Psoas muscle (tissue), 8 donors: ENCODE measurements around the gene COX20. TPM values are rescaled to one million over a fixed set of nuclear protein-coding genes. Genes with fewer than 3 reads are reported as not detected.

ENCODE experiments used
- ATAC-seq, 4 donors: fragments of 200-7000 bp; cut with Tn5 transposase; one replicate each; pipeline ENCODE4 v1.9.1; 2020; ENCODE audit warnings: moderate library complexity in 3 of 4, mild to moderate bottlenecking in 2 of 4
- DNase-seq, 2 donors: peaks; one replicate each; pipeline ENCODE4 v3.0.0-alpha.2; 2020
- H3K27ac ChIP-seq: fragments of 200-600 bp; one replicate; pipeline ENCODE4 v1.8.0; 2022
- H3K27me3 ChIP-seq, 3 donors: fragments of 200-600 bp in 1 of 3; one replicate each; pipeline versions ENCODE4 v1.6.1 to v1.8.0; 2013 to 2022; ENCODE audit warnings: low read length in 2 of 3, mild to moderate bottlenecking in 2 of 3, moderate library complexity in 1 of 3; ENCODE audit not compliant: insufficient read depth in 3 of 3
- H3K36me3 ChIP-seq, 2 donors: fragments of 200-600 bp in 1 of 2; one replicate each; pipeline versions ENCODE4 v1.6.1 to v1.8.0; 2013 to 2022; ENCODE audit warnings: low read depth in 1 of 2, mild to moderate bottlenecking in 1 of 2, moderate library complexity in 1 of 2; ENCODE audit not compliant: insufficient read depth in 1 of 2
- H3K4me1 ChIP-seq: fragments of 200-600 bp; one replicate; pipeline ENCODE4 v1.8.0; 2022
- H3K4me3 ChIP-seq: fragments of 200-600 bp; one replicate; pipeline ENCODE4 v1.8.0; 2022; ENCODE audit warnings: mild to moderate bottlenecking
- H3K9me3 ChIP-seq: fragments of 200-600 bp; one replicate; pipeline ENCODE4 v1.8.0; 2022
- WGBS, 3 donors: extraction: QIAGEN DNeasy Blood & Tissue Kit; methylation state at CpG; one replicate each; pipeline versions ENCODE4 v1.1.6 to v1.1.7; 2013; 5-methylcytosine and 5-hydroxymethylcytosine counted together
- intact Hi-C, 2 donors: fragments of 100-400 bp; cut with DNase I; formaldehyde crosslinking; loops; one replicate each; pipeline versions ENCODE4 v1.11.0 to v1.14.2; 2022
- polyA plus RNA-seq, 3 donors: library from polyadenylated mRNA; stranded (reverse); fragments of 200-250 nt; gene quantifications; one replicate each; pipeline ENCODE4 v1.2.3, GENCODE V29; 2013
- total RNA-seq, 4 donors: library from RNA; stranded (reverse); fragmentation: NEBNext Ultra II Directional in 2 of 4; extraction: Animal tissue kit (Norgen Biotek cat#: 25700) in 2 of 4; gene quantifications; one replicate each; pipeline versions ENCODE4 v1.2.1 to v1.2.4, GENCODE V29; 2021 to 2023
- TF ChIP-seq, protein P1 (sequence below): fragments of 200-600 bp; IDR thresholded peaks from one replicate; pipeline ENCODE4 v1.8.0; 2022; ENCODE audit warnings: antibody characterized with exemption
- donor health status: healthy with polysubstance abuse.
- donor health status: DM: no; HTN: no; CAD: no; lungs with moderate emphysema.
- donor health status: Bipolar disorder and iron deficiency.
- donor health status: healthy.
- donor health status: DM: yes; HTN: yes; CAD: no.
- donor health status: DM: no; HTN: no; CAD: no.
- donor health status: DM: no; HTN: no; CAD: no.
- donor health status: DM: yes; HTN: yes; CAD: no.

COX20 gene
- total and polyA plus RNA-seq, 7 donors, result 22.6 to 76.8 (median 35.8) TPM

DNA sequence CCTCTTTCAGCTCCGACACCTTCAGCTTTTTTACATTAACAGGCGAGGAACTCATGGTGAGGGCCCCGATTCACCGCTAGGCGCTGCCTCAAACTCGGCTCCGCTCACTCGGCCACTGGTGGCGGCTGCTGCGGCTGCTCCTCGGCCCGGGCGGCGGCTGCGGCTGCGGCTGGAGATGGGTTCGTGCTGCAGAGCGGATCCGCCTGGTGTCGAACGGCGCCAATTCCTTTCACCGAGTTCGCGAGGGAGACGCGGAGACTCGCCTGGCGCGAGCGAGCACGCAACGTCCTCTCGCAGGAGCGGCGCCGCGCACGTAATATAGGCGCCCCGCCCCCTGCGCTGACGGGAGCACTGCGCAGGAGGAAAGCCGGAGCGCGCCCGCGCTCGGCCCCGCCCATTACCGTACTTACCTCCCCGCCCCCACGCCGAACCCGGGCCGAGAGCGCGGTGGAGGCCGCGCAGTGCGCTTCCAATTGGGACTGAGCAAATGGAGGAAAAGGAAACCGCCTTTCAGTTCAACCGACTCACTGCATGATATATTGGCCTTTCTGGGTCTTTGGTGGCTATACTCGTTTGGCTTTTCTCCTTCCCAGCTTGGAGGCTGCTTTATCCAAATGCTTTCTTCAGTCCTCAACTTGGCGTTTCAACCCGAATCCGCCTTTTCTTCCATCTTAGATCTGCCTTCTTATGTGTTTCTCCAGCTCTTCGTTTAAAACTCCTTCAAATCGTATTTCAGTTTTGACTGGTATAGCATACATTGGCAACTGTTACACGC, 29.0 kb downstream of the COX20 start, which contains the start of gene HNRNPU:
HNRNPU (minus strand) TSS at position 291 of the 775 bp plus-strand sequence; CDS start at position 55, 236 bp downstream.
- H3K4me1 ChIP-seq, result peaks cover 40% of the 10 kb centered on the region
- H3K36me3 ChIP-seq, result peaks cover 4 to 31% of the 10 kb centered on the region in 2 donors
- ATAC-seq, result peak; percentile 83 to 89 (median 88)
- peak within 1 kb of the TSS; percentile 97 for H3K4me3 ChIP-seq
- H3K9me3 ChIP-seq, result no peaks in the 10 kb centered on the region
- H3K27me3 ChIP-seq, result no peaks in the 10 kb centered on the region
- intact Hi-C loops, result loop anchor here (1.0 to 2.0 kb wide), 5 partner anchors 54 to 178 kb away; no protein-coding TSS in a partner anchor
- peak; percentile 98 for DNase-seq
- WGBS, 3 donors, result 0 to 1% (median 0%) methylated on average over 70 to 71 of the region's 71 CpGs
- TF ChIP-seq, protein P1, sequence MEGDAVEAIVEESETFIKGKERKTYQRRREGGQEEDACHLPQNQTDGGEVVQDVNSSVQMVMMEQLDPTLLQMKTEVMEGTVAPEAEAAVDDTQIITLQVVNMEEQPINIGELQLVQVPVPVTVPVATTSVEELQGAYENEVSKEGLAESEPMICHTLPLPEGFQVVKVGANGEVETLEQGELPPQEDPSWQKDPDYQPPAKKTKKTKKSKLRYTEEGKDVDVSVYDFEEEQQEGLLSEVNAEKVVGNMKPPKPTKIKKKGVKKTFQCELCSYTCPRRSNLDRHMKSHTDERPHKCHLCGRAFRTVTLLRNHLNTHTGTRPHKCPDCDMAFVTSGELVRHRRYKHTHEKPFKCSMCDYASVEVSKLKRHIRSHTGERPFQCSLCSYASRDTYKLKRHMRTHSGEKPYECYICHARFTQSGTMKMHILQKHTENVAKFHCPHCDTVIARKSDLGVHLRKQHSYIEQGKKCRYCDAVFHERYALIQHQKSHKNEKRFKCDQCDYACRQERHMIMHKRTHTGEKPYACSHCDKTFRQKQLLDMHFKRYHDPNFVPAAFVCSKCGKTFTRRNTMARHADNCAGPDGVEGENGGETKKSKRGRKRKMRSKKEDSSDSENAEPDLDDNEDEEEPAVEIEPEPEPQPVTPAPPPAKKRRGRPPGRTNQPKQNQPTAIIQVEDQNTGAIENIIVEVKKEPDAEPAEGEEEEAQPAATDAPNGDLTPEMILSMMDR, result peak; percentile 19
- H3K27ac ChIP-seq, result peak within 1 kb of the TSS; percentile 100

DNA sequence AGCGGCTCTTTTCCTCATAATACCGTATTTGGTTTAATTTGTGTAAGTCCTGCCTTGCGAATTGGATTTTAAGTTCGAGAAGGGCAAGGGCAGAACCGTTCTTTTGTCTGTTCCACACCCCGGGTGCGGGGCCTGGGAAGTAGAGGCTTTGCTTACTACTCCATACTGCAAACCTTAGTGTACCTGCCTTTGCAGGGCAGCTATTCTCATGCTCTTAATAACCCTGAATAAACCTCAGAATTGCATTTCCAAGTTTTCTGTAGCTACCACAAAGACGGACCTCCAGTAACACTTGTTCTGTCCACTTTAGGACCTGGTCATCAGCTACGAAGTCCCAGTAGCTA, 29.5 kb downstream of the COX20 start:
- no peak for DNase-seq
- WGBS, 3 donors, result 3 to 6% (median 4%) methylated on average over 9 of the region's 9 CpGs
- intact Hi-C loops, result loop anchor here (2.0 kb wide), 3 partner anchors 54 to 178 kb away; no protein-coding TSS in a partner anchor
- TF ChIP-seq, protein P1, result no peak
- peaks cover 1 to 25% of the 10 kb centered on the region in 2 donors for H3K36me3 ChIP-seq
- no peaks in the 10 kb centered on the region for H3K9me3 ChIP-seq
- peak overlapping the region; percentile 100 for H3K27ac ChIP-seq
- H3K27me3 ChIP-seq, result no peaks in the 10 kb centered on the region
- peak overlapping the region; percentile 97 for H3K4me3 ChIP-seq
- peak in 1 of 4 donors; percentile 9 for ATAC-seq
- H3K4me1 ChIP-seq, result peaks cover 35% of the 10 kb centered on the region

DNA sequence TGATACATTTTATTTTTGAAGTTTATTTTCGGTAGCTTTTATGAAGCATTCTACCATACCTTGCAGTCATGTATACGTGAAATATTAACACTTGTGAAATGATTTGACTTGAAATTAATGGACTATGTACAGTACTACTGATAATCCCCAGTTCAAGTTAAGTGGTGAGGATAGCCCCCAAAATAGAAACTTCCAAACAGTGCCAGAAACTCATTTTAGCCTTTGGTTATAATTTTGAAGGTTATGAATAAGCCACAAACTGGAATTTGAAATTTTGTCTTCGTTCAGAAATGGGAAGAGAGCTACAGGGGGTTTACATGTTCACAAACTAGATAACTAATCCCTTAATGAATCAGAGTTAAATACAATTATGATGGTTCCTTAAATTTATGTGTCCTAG, 30.4 kb downstream of the COX20 start:
- peak overlapping the region; percentile 100 for H3K27ac ChIP-seq
- WGBS, 3 donors, result 45 to 62% (median 57%) methylated on average over 3 of the region's 3 CpGs
- no peak for ATAC-seq
- TF ChIP-seq, protein P1, result no peak
- DNase-seq, result no peak
- no peaks in the 10 kb centered on the region for H3K27me3 ChIP-seq
- H3K36me3 ChIP-seq, result peaks cover 0 to 17% of the 10 kb centered on the region in 2 donors
- peaks cover 26% of the 10 kb centered on the region for H3K4me1 ChIP-seq
- no peaks in the 10 kb centered on the region for H3K9me3 ChIP-seq
- intact Hi-C loops, result loop anchor here (2.0 kb wide), 3 partner anchors 53 to 177 kb away; no protein-coding TSS in a partner anchor
- peak overlapping the region; percentile 97 for H3K4me3 ChIP-seq

DNA sequence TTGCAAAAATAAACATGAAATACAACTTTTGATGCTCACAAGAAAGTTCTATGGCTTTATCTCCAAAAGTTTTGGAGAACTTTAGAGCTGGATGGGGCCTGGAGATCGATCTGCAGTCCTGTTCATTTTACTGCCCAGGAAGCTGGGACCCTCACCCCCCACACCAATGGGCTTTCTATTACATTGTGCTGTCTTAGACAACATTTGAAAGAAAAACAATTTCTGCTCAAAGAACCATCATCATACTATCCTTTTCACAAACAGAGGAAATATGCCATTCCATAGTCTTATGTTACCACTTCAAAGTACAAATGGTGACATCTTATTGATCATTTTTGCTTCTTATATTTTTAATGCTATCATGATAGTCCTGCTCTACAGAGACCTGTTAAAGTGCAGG, 30.9 kb downstream of the COX20 start:
- intact Hi-C loops, result no loop called here
- DNase-seq (no peak), ATAC-seq (no peak)
- peak overlapping the region; percentile 100 for H3K27ac ChIP-seq
- TF ChIP-seq, protein P1, result no peak
- H3K4me1 ChIP-seq, result peaks cover 21% of the 10 kb centered on the region
- peaks cover 0 to 11% of the 10 kb centered on the region in 2 donors for H3K36me3 ChIP-seq
- WGBS, 3 donors, result 61 to 80% (median 70%) methylated on average over 1 of the region's 1 CpG
- H3K9me3 ChIP-seq, result no peaks in the 10 kb centered on the region
- H3K27me3 ChIP-seq, result no peaks in the 10 kb centered on the region
- peak overlapping the region; percentile 97 for H3K4me3 ChIP-seq
